ENCODE results near the gene FBLN1.

DNA sequence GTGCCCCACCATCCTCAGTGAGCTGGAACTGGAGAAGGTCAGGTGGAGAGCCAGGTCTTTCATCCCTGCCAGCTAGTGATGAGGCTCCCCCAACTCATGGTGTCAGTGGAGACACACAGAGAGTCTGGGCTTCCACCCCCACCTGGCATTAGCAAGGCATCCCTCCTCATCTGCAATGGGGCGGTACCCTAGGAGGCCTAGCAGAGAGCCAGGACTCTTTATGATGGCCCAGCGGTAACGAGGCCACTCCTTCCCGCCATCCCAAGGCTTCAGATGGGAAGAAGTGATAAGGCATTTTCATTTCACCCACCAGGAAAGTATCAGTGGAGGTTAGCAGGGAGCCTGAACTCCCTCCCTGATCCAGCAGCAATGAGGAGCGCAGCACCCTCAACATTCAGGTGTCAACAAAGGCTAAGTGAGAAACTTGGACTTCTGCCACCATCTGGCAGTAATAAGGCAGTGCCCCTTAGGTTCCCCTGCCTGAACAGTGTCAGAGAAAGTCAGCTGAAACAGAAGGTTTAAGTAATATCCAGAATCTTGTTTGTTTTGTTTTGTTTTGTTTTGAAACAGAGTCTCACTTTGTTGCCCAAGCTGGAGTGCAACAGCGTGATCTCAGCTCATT lies 40.5 kb upstream of the FBLN1 start:
- TF ChIP-seq, protein P1, sequence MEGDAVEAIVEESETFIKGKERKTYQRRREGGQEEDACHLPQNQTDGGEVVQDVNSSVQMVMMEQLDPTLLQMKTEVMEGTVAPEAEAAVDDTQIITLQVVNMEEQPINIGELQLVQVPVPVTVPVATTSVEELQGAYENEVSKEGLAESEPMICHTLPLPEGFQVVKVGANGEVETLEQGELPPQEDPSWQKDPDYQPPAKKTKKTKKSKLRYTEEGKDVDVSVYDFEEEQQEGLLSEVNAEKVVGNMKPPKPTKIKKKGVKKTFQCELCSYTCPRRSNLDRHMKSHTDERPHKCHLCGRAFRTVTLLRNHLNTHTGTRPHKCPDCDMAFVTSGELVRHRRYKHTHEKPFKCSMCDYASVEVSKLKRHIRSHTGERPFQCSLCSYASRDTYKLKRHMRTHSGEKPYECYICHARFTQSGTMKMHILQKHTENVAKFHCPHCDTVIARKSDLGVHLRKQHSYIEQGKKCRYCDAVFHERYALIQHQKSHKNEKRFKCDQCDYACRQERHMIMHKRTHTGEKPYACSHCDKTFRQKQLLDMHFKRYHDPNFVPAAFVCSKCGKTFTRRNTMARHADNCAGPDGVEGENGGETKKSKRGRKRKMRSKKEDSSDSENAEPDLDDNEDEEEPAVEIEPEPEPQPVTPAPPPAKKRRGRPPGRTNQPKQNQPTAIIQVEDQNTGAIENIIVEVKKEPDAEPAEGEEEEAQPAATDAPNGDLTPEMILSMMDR (conservative IDR thresholded peaks at IDR 0.05; ENCODE audit: low read length): peak; percentile 59
- TF ChIP-seq EZH2phosphoT487 (IDR thresholded peaks at IDR 0.05; ENCODE audit: borderline replicate concordance): no peak
